GM19372 (cell line): ENCODE data around the gene WWC1.
"Not testable (repeated sequence)": the region's sequence is repeated elsewhere in the genome, so short reads cannot be mapped to it uniquely, and the experiment has no call there.

Source experiments
- ATAC-seq: cut with Tn5 transposase; IDR thresholded peaks from one replicate; pipeline ENCODE4 v1.9.1; 2021; ENCODE audit warnings: mild to moderate bottlenecking, low read depth, moderate library complexity; ENCODE audit not compliant: unreplicated experiment

Gene WWC1

GRCh38 chr5:168328814-168329213 lies 37.4 kb downstream of the WWC1 start:
- peak; percentile 54 for ATAC-seq

DNA sequence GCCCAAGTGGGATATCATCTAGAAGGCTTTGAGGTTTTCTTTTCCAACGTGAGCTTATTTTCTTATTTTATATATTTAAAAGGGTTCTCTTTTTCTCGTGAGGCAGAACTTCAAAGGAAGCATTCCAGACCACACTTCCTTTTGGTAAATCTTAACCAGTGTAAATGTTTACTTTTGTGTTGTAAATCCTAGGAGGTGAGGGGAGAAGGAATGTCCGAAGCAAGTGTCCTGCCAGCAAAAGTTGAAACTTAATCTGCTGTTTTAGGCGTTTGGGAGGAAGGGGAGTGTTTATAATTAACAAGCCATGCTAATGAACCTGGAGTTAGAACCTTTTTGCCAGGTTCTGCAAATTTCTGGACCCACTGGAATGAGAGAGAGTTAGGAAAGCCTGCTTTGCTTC lies 37.9 kb downstream of the WWC1 start:
- no peak for ATAC-seq

DNA sequence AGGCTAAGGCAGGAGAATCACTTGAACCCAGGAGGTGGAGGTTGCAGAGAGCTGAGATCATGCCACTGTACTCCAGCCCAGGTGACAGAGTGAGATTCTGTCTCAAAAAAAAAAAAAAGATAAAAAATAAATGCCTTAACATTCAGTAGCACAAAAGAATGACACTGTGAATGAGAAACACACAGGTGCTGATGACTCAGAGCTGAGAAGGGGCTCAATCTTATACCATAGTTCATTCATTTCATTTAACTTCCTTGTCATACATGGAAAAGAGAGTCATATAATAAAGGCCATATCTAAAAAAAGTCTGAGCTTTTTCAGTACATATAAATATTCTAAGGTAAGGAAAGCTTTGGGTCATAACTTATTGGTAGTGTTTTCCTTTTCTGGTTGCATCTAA lies 40.6 kb downstream of the WWC1 start:
- no peak for ATAC-seq

GRCh38 chr5:168334280-168334679 lies 42.8 kb downstream of the WWC1 start:
- ATAC-seq: no peak

DNA sequence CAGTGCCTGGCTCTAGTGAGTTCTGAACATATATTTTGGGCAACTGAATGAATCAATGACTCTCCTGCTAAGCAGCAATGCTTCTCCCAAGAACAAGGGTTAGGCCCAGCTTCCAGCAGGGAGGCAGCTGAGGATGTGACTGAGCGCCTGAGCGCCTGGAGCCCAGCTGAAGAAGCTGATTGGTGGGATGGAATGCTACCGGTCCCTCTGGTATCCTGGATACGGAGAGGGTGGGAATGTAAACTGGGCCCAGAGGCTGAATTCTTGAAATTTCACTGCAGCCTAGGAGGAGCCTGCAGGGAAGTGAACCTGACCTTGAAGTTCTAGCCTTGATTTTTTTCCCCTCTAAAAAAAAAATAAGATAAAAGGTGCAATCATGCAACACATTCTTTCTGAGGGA lies 43.2 kb downstream of the WWC1 start:
- ATAC-seq: no peak

DNA sequence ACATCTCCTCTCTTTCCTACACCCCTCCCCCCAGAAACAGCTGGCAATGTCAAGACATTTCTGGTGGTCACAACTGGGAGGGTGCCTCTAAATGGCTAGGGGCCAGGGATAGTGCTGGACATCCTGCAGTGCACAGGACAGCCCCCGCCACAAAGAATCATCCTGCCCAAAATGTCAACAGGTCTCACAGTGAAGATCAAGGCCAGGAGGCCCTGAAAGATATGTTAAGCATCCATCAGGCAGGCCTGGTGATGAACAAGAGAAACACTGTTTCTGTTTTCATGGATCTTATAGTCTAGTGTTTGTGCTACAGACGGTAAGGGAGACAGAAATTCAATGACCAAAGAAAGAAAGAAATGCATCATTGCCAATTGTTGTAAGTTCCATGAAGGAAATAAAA lies 45.9 kb downstream of the WWC1 start:
- no peak for ATAC-seq

- no peak for ATAC-seq
Observed at GRCh38 chr5:168339109-168339771, 47.8 kb downstream of the WWC1 start.

DNA sequence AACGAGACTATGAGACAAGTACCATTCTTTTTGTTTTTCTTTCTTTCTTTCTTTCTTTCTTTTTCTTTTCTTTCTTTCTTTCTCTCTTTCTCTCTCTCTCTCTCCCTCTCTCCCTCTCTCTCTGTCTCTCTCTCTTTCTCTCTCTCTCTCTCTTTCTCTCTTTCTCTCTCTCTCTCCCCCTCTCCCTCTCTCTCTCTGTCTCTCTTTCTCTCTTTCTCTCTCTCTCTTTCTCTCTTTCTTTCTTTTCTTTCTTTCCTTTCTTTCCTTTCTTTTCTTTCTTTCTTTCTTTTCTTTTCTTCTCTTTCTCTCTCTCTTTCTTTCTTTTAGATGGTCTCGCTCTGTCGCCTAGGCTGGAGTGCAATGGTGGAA lies 48.3 kb downstream of the WWC1 start:
- not testable (repeated sequence) for ATAC-seq

- ATAC-seq: no peak
Observed at GRCh38 chr5:168340487-168340886, 49.0 kb downstream of the WWC1 start.

- ATAC-seq: no peak
Observed at GRCh38 chr5:168341178-168341577, 49.7 kb downstream of the WWC1 start.

DNA sequence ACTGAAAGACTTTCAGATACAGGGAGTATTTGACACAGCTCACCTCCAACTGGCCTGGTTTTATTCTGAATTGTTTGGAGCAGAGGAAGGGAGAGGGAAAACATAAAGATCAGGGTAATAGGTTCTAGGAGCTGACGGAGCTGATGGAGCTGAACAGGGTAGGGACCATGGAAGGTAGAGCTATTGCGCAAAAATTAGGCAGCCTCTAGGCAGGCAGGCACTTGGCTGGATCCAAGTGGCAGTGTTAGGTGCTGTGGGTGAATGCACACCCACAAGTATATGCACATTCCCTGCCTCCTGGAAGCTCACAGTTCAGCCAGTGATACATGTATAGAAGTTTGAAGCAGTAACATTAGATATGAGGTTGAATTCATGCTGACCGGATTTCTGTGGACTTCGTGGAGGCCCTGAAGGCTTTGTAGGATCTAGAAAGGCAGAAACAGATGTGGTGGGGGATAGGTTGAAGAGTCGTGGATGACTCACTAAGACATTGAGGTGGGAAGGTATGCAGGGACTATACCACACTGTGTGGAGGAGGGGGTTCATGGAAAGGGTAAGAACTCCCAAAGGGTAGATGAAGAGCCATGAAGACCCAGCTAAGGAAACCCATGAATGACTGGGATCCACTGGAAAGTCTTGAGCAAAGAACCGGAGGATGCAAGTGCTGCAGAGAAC lies 50.8 kb downstream of the WWC1 start:
- ATAC-seq: no peak

- no peak for ATAC-seq
Observed at GRCh38 chr5:168342985-168343384, 51.5 kb downstream of the WWC1 start.

- ATAC-seq: no peak
Observed at GRCh38 chr5:168346417-168346816, 55.0 kb downstream of the WWC1 start.

GRCh38 chr5:168347368-168348083 lies 56.1 kb downstream of the WWC1 start:
- no peak for ATAC-seq

- ATAC-seq: no peak
Observed at GRCh38 chr5:168348084-168348414, 56.6 kb downstream of the WWC1 start.

GRCh38 chr5:168350315-168350714 lies 58.9 kb downstream of the WWC1 start:
- ATAC-seq: no peak

DNA sequence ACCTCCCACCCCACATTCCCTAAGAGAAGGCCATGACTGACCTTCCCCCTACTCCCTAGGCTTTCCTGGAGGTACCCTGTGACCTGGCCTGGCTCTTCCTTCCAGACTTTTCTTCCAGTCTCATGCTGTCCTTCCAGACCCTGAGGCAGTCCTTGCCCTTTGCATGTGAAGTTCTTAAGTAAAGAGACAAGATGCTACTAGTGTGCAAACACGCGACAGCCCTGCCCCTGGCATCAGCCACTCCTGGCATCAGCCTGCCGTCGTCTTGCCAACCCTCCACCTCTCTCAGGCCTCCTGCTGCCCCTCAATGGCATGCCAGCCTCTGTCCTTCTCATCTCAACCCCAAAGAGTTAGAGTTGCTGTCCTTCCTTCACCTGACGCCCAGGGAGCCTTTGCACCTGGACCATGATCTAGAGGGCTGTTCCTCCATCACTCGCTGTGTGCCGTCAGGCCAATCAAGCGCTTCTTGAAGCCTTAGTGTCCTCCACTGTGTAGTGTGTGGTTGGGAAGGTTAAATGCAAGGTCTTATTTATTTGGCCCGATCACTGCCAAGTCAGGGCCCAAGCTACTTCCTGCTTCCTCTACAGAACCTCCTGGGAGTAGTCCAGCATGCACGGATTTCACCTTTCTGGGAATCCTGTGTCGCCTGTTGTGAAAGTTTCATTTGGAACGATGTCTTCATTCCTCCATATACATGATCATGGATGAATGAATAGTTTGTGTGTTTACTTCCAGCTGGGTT lies 61.9 kb downstream of the WWC1 start:
- ATAC-seq: no peak

GRCh38 chr5:168354397-168354796 lies 63.0 kb downstream of the WWC1 start:
- ATAC-seq: no peak

DNA sequence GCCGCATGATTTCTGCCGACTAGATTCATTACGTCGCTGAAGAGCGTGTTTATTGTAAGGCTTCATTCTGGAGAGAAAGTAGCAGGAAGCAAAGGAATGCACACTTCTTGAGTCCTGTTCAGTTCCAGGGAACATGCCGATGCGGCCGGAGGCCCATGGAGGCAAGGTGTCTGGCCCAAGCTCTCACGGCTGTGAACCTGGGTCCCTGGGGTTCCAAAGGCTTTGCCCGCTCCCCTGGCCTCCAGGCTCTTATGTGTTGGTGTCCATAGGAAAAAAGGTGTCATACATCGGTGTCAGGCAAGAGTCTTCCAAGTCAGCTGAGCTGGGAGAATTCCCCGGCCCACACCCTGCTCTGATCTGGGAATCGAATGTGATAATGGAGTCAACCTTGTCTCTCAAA lies 64.7 kb downstream of the WWC1 start:
- no peak for ATAC-seq

DNA sequence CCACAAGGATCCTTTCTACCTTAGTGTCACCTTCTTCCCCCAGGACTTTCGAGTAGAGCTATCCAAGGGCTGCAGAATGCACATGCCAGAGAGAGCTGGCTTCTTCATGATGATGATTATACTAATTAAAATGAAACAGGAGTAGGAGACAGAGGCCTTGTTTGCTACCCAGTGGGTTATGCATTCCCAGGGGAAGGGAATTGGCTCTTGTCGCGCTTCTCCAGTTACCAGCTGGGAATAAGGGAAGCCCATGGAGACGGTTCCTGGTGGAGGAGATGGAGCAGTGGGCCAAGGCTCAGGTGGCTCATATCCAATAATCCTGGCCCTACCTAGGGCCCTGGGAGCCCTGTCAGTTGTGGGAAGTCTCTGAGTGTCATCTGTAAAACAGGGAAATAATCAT lies 65.1 kb downstream of the WWC1 start:
- no peak for ATAC-seq

- no peak for ATAC-seq
Observed at GRCh38 chr5:168357876-168358275, 66.4 kb downstream of the WWC1 start.
